ENCODE measurements around the gene CFAP97D1. TPM values are rescaled to one million over a fixed set of nuclear protein-coding genes. Genes with fewer than 3 reads are reported as not detected.

Gene CFAP97D1
- total RNA-seq, 4 donors from 2014 or later: 0.19 to 0.22 TPM; not detected in 2

DNA sequence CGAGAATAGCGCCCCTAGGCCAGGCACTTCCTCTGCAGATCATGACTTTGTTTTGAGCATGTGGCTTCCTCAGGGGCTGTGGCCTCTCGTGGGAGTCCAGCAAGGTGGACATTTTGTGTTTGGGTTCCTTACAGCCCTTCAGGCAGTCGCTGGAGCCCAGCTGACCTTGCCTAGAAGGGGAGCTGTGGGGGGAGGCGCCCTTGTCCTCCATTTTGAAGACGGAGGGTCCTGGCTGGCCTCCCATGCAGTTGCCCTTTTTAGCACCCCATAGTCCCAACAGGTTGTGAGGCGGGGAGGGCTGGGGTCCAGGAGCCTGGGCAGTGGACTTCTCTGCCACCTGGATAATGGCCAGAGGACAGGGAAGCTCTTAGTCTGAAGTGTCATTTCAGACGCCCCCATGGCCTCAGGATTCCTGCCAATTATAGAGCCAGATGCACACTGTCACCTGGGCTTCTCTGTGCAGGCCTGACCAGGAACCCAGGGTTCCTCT, 23.0 kb upstream of the CFAP97D1 start:
- TF ChIP-seq, protein P1, sequence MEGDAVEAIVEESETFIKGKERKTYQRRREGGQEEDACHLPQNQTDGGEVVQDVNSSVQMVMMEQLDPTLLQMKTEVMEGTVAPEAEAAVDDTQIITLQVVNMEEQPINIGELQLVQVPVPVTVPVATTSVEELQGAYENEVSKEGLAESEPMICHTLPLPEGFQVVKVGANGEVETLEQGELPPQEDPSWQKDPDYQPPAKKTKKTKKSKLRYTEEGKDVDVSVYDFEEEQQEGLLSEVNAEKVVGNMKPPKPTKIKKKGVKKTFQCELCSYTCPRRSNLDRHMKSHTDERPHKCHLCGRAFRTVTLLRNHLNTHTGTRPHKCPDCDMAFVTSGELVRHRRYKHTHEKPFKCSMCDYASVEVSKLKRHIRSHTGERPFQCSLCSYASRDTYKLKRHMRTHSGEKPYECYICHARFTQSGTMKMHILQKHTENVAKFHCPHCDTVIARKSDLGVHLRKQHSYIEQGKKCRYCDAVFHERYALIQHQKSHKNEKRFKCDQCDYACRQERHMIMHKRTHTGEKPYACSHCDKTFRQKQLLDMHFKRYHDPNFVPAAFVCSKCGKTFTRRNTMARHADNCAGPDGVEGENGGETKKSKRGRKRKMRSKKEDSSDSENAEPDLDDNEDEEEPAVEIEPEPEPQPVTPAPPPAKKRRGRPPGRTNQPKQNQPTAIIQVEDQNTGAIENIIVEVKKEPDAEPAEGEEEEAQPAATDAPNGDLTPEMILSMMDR (IDR thresholded peaks at IDR 0.05; ENCODE audit: low read depth): no peak

- TF ChIP-seq, protein P1 (IDR thresholded peaks at IDR 0.05; ENCODE audit: low read depth): no peak
These were observed 22.1 kb upstream of the CFAP97D1 start for GRCh38 chr17:43758086-43758485.

GRCh38 chr17:43758497-43759174, 21.6 kb upstream of the CFAP97D1 start, which contains the start of gene SOST:
SOST (minus strand) TSS chr17:43758791; CDS start chr17:43758741, 50 bp downstream.
- TF ChIP-seq, protein P1 (IDR thresholded peaks at IDR 0.05; ENCODE audit: low read depth): no peak

DNA sequence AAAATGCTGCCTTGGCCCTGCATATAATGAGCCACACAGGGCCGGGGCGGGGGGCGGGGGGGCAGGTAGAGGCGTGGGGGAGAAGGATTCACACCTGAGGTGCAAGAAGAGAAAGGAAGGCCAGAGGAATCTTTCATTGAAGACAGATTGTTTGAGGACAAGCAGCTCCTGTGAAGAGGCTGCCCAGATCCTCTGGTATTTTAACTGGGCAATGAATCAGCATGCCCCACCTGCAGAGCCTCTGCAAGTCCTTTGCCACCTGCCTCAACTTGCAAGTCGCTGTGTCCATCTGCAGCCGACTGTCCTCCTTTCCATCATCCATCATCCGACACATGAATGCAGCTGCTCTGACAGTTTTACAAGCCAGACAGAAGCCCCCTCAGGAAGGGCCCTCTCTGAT, 20.4 kb upstream of the CFAP97D1 start:
- TF ChIP-seq, protein P1 (IDR thresholded peaks at IDR 0.05; ENCODE audit: low read depth): no peak

DNA sequence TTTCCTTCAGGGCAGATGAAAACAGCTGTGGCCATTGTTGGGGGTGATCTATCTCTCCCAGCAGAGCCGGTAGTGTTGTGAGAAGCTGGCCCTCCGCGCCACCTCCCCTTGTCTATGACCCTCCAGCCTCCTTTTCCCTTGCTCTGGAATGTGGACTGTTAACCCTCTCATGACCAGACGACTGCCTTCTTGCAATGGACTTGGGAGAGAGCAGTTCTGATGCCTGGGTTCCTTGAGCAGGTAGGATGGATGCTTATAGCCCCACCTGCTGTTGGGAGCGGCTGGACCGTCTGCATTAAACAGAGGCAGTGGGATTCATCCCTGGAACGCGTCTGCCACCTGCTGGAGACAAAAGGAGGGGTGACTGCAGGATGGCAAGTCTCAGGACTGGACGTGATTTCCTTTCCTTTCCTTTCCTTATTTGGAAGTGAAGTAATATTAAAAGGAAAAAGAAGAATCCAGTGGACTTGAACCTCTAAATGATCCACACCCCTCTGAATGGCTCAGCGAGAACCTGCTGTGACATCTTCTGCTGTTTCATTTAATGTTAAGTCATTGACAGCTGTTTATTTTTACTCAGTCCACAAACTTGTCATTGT, 19.9 kb upstream of the CFAP97D1 start:
- TF ChIP-seq, protein P1 (IDR thresholded peaks at IDR 0.05; ENCODE audit: low read depth): no peak

DNA sequence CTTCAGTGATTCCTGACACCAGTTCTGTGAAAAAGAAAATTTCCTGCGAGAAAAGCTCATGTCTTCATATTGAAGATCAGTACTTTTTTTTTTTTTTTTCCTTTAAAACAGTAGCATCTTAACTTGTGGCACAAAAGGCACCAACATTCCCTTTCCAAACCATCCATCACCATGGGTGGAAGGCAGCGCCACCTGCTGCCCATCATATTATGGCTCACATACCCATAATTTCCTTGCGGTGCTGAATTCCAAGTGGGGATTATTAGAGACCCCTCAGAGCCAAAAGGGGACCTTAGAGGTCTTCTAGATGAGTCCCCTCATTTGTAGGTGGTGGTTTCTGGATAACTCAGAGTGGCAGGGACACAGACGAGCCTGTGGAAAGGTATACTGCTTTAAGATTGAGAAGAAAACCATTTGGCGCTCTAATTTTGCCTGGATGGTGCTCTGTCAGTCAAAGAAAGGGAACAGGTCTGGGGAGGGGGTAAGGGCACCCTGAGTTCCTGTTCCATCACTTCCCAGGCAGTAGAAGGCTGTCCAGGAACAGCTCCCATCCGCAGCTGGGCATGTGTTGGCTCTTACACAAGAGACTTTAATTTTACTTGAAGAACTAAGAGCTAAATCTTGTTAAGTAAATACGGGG, 13.7 kb upstream of the CFAP97D1 start:
- TF ChIP-seq, protein P1 (IDR thresholded peaks at IDR 0.05; ENCODE audit: low read depth): no peak

Measured in subcutaneous adipose tissue (tissue), 4 donors.